ENCODE results near the gene TUBB4A.

Gene TUBB4A

DNA sequence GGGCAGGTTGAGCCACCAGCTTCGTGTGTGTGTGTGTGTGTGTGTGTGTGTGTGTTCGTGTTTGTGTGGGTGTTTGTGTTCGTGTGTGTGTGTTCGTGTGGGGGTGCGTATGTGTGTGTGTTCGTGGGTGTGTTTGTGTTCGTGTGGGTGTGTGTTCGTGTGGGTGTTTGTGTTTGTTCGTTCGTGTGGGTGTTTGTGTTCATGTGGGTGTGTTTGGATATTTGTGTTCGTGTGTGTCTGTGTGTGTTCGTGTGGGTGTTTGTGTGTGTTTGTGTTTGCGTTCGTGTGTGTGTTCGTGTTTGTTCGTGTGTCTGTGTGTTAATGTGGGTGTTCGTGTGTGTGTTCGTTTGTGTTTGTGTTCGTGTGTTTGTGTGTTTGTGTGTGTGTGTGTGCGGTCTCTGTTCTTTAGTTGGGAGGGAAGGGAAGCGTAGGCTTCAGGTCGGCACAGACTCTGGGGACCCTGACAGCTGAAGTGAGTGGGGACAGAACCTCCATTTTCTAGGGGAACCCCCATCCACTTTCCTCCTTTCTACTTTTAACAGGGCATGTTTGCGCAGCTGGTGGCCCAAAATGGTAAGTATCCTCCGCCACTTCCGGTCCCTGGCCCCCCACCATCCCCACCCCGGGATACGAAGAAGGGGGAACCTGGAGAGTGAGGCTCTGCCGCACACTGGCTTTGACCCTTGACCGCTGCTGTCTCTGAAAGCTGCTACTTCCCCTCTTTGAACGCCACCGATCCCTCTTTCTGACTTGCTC lies 30.3 kb upstream of the TUBB4A start:
- Histone ChIP-seq H3K36me3 (ENCODE audit: control insufficient read depth, insufficient read depth, low read length) (no peaks in the 10 kb centered on the region), H3K4me3 (ENCODE audit: low read depth, low read length) (peak overlapping the region; percentile 69), H3K9ac (ENCODE audit: low read depth, low read length) (peak overlapping the region; percentile 54), H3K4me1 (ENCODE audit: control insufficient read depth, insufficient read depth, low read length) (peaks cover 13% of the 10 kb centered on the region), H3K27me3 (ENCODE audit: control insufficient read depth, insufficient read depth, low read length) (peaks cover 43% of the 10 kb centered on the region), H3K9me3 (ENCODE audit: control insufficient read depth, insufficient read depth, low read length) (no peaks in the 10 kb centered on the region)

DNA sequence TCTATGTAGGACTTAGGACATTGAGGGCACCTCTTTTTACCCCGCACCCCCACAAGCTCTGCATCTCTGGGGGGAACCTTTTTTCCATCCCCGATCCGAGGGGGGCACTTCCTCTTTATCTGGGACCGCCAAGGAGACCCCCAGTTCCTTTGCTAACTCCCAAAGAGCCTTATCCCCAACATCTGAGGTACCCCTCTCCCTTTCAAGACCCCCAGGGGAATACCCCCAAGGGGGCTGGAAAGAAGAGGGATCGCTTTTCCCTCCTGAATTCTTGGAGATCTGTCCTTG lies 29.8 kb upstream of the TUBB4A start:
- H3K27me3 ChIP-seq (ENCODE audit: control insufficient read depth, insufficient read depth, low read length): peaks cover 43% of the 10 kb centered on the region
- H3K4me1 ChIP-seq (ENCODE audit: control insufficient read depth, insufficient read depth, low read length): peaks cover 13% of the 10 kb centered on the region
- H3K9ac ChIP-seq (ENCODE audit: low read depth, low read length): no peak overlapping the region
- peak overlapping the region; percentile 69 for H3K4me3 ChIP-seq (ENCODE audit: low read depth, low read length)
- H3K9me3 ChIP-seq (ENCODE audit: control insufficient read depth, insufficient read depth, low read length): no peaks in the 10 kb centered on the region
- no peaks in the 10 kb centered on the region for H3K36me3 ChIP-seq (ENCODE audit: control insufficient read depth, insufficient read depth, low read length)

DNA sequence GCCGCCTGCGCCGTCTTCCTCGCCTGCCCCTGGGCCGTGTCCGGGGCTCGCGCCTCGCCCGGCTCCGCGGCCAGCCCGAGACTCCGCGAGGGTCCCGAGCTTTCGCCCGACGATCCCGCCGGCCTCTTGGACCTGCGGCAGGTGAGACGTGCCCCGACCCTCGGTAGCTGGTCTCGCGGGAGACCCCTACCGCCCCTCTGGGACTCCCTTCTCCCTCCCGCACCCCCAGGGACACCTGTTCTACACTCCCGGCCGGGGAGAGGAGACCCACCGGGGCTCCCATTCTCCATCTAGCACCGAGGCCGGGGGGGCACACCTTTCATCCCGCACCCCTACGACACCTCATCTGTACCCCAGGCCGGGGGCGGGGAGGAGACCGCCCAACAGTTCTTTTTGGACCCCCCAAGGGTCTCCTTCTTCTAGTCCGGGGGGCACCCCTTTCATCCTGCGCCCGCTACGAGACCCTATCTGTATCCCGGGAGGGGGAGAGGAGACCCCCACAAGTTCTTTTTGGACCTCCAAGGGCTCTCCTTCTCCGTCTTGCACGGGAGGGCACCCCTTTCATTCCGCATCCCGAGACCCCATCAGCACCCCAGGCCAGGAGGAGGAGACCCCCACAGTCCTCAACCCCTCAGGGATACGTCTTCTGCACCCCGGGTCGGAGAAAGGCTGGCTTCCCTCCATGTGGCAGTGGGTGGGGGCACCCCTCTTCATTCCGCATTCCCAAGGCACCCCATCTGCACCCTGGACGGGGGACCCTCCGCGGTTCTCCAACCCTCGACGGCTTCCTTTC lies 29.2 kb upstream of the TUBB4A start:
- no peaks in the 10 kb centered on the region for H3K36me3 ChIP-seq (ENCODE audit: control insufficient read depth, insufficient read depth, low read length)
- no peaks in the 10 kb centered on the region for H3K9me3 ChIP-seq (ENCODE audit: control insufficient read depth, insufficient read depth, low read length)
- H3K9ac ChIP-seq (ENCODE audit: low read depth, low read length): peak overlapping the region; percentile 26
- peaks cover 13% of the 10 kb centered on the region for H3K4me1 ChIP-seq (ENCODE audit: control insufficient read depth, insufficient read depth, low read length)
- H3K27me3 ChIP-seq (ENCODE audit: control insufficient read depth, insufficient read depth, low read length): peaks cover 43% of the 10 kb centered on the region
- H3K4me3 ChIP-seq (ENCODE audit: low read depth, low read length): peak overlapping the region; percentile 69

DNA sequence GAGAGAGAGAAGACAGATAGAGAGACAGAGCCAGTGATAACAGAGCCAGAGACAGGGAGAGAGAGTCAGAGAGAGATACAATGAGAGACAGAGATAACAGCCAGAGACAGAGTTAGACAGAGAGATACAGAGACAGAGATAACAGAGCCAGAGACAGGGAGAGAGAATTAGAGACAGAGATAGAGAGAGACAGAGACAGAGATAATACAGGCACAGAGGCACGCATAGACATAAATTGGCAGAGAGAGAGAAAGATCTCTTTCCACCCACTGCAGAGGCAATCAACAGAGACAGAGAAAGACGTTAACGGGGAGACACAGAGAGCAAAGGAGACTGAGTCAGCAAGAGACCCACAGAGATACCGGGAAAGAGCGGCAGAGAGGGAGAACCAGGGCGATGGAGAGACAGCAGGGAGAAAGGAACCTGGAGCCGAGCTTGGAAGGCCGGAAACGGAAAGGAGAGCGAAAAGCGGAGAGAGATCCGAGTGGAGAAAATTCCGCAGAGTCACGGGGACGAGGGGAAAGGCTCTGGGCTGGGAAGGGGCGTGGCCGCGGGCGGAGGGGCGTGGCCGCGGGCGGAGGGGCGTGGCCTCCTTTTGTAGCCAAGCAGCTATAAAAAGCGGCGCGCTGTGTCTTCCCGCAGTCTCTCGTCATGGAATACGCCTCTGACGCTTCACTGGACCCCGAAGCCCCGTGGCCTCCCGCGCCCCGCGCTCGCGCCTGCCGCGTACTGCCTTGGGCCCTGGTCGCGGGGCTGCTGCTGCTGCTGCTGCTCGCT lies 28.5 kb upstream of the TUBB4A start, which contains the start of gene TNFSF9:
TNFSF9 (plus strand) TSS at position 641 of the 777 bp plus-strand sequence; CDS start at position 652, 11 bp downstream.
- Histone ChIP-seq H3K27me3 (ENCODE audit: control insufficient read depth, insufficient read depth, low read length) (peaks cover 43% of the 10 kb centered on the region), H3K4me1 (ENCODE audit: control insufficient read depth, insufficient read depth, low read length) (peaks cover 13% of the 10 kb centered on the region), H3K9ac (ENCODE audit: low read depth, low read length) (peak within 1 kb of the TSS; percentile 26), H3K36me3 (ENCODE audit: control insufficient read depth, insufficient read depth, low read length) (no peaks in the 10 kb centered on the region), H3K9me3 (ENCODE audit: control insufficient read depth, insufficient read depth, low read length) (no peaks in the 10 kb centered on the region), H3K4me3 (ENCODE audit: low read depth, low read length) (peak within 1 kb of the TSS; percentile 69)

DNA sequence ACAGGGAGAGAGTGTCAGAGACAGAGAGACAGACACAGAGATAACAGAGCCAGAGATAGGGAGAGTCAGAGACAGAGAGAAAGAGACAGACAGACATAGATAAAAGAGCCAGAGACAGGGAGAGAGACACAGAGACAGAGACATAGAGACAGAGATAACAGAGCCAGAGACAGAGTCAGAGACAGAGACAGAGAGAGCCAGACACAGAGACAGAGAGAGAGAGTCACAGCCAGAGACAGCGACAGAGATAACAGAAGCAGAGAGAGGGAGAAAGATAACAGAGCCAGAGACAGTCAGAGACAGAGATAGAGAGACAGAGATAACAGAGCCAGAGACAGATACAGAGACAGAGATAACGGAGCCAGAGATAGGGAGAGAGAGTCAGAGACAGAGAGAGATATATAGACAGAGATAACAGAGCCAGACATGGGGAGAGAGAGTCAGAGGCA lies 27.9 kb upstream of the TUBB4A start:
- H3K9ac ChIP-seq (ENCODE audit: low read depth, low read length): no peak overlapping the region
- no peaks in the 10 kb centered on the region for H3K9me3 ChIP-seq (ENCODE audit: control insufficient read depth, insufficient read depth, low read length)
- H3K4me3 ChIP-seq (ENCODE audit: low read depth, low read length): peak overlapping the region; percentile 69
- no peaks in the 10 kb centered on the region for H3K36me3 ChIP-seq (ENCODE audit: control insufficient read depth, insufficient read depth, low read length)
- H3K27me3 ChIP-seq (ENCODE audit: control insufficient read depth, insufficient read depth, low read length): peaks cover 42% of the 10 kb centered on the region
- peaks cover 13% of the 10 kb centered on the region for H3K4me1 ChIP-seq (ENCODE audit: control insufficient read depth, insufficient read depth, low read length)

DNA sequence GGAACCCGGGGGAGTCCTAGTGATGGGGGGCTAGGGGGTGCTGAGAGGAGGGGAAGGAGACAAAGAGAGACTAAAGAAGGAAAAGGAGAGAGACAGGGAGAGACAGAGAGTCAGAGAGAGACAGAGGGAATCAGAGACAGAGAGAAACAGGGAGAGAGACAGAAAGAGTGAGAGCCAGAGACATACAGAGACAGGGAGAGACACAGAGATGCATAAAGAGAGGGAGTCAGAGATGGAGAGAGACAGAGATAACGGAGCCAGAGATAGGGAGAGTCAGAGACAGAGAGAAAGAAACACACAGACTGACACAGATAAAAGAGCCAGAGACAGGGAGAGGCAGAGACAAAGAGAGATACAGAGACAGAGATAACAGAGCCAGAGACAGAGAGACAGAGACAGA lies 27.2 kb upstream of the TUBB4A start:
- H3K27me3 ChIP-seq (ENCODE audit: control insufficient read depth, insufficient read depth, low read length): peaks cover 36% of the 10 kb centered on the region
- no peaks in the 10 kb centered on the region for H3K9me3 ChIP-seq (ENCODE audit: control insufficient read depth, insufficient read depth, low read length)
- no peak overlapping the region for H3K9ac ChIP-seq (ENCODE audit: low read depth, low read length)
- H3K36me3 ChIP-seq (ENCODE audit: control insufficient read depth, insufficient read depth, low read length): no peaks in the 10 kb centered on the region
- H3K4me1 ChIP-seq (ENCODE audit: control insufficient read depth, insufficient read depth, low read length): peaks cover 13% of the 10 kb centered on the region
- H3K4me3 ChIP-seq (ENCODE audit: low read depth, low read length): no peak overlapping the region

DNA sequence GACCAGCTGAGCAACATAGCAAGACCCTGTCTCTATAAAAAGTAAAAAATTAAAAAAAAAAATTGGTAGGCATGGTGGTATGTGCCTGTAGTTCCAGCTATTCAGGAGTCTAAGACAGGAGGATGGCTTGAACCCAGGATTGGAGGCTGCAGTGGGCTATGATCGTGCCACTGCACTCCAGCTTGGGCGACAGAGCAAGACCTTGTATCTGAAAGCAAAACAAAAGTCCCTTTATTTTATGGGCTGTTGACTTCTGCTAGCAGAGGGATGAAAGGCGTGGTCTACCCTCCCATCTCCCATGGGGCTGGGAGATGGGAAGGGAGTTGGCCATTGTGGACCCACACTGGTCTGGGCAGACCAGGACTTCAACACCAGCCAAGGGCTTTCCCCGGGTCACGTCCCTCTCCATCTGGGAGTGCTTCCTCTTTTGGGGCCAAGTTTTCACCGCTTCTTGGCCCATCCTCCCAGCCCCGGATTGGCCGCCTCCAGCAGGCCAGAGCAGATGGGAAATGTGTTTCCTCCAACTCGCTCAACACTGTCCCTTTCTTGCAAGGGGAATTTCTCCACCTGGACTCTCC lies 26.5 kb upstream of the TUBB4A start:
- Histone ChIP-seq H3K36me3 (ENCODE audit: control insufficient read depth, insufficient read depth, low read length) (no peaks in the 10 kb centered on the region), H3K9ac (ENCODE audit: low read depth, low read length) (no peak overlapping the region), H3K4me1 (ENCODE audit: control insufficient read depth, insufficient read depth, low read length) (peaks cover 13% of the 10 kb centered on the region), H3K9me3 (ENCODE audit: control insufficient read depth, insufficient read depth, low read length) (no peaks in the 10 kb centered on the region), H3K4me3 (ENCODE audit: low read depth, low read length) (no peak overlapping the region), H3K27me3 (ENCODE audit: control insufficient read depth, insufficient read depth, low read length) (peaks cover 36% of the 10 kb centered on the region)

DNA sequence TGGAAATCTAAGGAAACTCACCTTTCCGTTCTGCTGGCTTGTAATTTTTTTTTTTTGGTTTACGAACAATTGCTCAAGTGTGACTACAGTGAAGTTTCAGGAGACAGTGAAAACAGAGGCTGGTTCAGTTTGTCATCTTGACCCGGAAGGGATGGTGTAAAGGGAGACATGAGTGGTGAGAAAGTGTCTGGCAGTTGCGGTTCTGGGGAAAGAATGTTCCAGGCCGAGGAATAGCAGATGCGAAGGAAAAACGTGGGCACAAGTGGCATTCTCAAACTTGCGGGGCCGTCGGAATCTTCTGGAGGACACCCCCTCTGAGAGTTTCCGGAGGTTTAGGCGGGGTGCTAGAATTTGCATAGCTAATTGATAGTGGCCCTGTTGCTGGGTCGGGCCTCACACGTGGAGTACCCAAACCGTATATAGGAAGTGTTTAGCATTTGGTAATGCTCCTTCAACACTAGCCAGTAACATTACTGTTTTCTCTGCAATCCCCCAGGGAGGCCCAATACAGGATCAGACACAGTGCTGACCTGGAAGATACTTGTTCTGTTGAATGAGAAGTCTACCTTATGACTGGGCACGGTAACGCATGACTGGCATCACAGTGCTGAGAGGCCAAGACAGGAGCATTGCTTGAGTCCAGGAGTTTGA lies 25.9 kb upstream of the TUBB4A start:
- Histone ChIP-seq H3K9ac (ENCODE audit: low read depth, low read length) (no peak overlapping the region), H3K4me3 (ENCODE audit: low read depth, low read length) (no peak overlapping the region), H3K9me3 (ENCODE audit: control insufficient read depth, insufficient read depth, low read length) (no peaks in the 10 kb centered on the region), H3K27me3 (ENCODE audit: control insufficient read depth, insufficient read depth, low read length) (peaks cover 35% of the 10 kb centered on the region), H3K4me1 (ENCODE audit: control insufficient read depth, insufficient read depth, low read length) (peaks cover 13% of the 10 kb centered on the region), H3K36me3 (ENCODE audit: control insufficient read depth, insufficient read depth, low read length) (no peaks in the 10 kb centered on the region)

DNA sequence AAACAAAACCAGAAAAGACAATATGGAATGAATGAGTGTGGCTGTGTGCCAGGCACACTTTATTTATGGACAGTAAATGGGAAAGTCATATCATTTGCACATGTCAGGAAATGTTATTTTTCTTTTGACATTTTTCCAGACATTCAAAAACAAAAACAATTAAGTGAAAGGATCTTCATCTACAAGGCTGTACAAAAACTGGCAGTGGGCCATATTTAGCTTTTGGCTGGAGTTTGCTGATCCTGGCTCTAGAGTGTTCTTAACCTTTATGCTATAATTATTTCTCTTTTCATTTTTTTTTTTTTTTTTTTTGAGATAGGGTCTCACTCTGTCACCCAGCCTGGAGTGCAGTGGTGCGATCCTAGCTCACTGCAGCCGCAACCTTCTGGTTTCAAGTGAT lies 22.2 kb upstream of the TUBB4A start:
- Histone ChIP-seq H3K36me3 (ENCODE audit: control insufficient read depth, insufficient read depth, low read length) (no peaks in the 10 kb centered on the region), H3K27me3 (ENCODE audit: control insufficient read depth, insufficient read depth, low read length) (peaks cover 2% of the 10 kb centered on the region), H3K9me3 (ENCODE audit: control insufficient read depth, insufficient read depth, low read length) (no peaks in the 10 kb centered on the region), H3K9ac (ENCODE audit: low read depth, low read length) (no peak overlapping the region), H3K4me3 (ENCODE audit: low read depth, low read length) (no peak overlapping the region), H3K4me1 (ENCODE audit: control insufficient read depth, insufficient read depth, low read length) (peaks cover 5% of the 10 kb centered on the region)

DNA sequence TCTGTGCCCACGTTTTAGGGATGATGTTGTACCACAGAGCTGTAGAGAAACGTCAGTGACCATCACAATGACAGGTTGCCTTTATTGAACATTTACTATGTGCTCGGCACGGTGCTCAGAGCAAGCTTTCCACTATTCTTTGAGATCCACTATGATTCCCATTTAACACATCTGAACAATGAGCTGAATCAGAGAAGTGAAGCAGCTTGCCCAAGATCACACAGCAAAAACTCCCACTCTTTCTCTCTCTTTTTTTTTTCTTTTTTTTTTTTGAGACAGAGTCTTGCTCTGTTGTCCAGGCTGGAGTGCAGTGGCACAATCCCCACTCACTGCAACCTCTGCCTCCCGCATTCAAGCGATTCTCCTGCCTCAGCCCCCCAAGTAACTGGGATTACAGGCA lies 20.6 kb upstream of the TUBB4A start:
- Histone ChIP-seq H3K9ac (ENCODE audit: low read depth, low read length) (no peak overlapping the region), H3K4me1 (ENCODE audit: control insufficient read depth, insufficient read depth, low read length) (no peaks in the 10 kb centered on the region), H3K9me3 (ENCODE audit: control insufficient read depth, insufficient read depth, low read length) (no peaks in the 10 kb centered on the region), H3K36me3 (ENCODE audit: control insufficient read depth, insufficient read depth, low read length) (no peaks in the 10 kb centered on the region), H3K27me3 (ENCODE audit: control insufficient read depth, insufficient read depth, low read length) (no peaks in the 10 kb centered on the region), H3K4me3 (ENCODE audit: low read depth, low read length) (no peak overlapping the region)

All from iPS-15b (cell line).